HG03558 (cell line): ENCODE results near the gene R3HDM2.

Source experiments
- ATAC-seq: cut with Tn5 transposase; IDR thresholded peaks from one replicate; pipeline ENCODE4 v1.9.1; 2021; ENCODE audit warnings: moderate number of reproducible peaks; ENCODE audit not compliant: unreplicated experiment; ENCODE audit errors: extremely low read depth

Gene R3HDM2

GRCh38 chr12:57248934-57249742, 181.7 kb downstream of the R3HDM2 start:
- ATAC-seq, result no peak

- no peak for ATAC-seq
Measured at GRCh38 chr12:57247041-57247440, 183.8 kb downstream of the R3HDM2 start.

- ATAC-seq, result no peak
Measured at GRCh38 chr12:57244312-57244696, 186.5 kb downstream of the R3HDM2 start.

GRCh38 chr12:57243521-57244311, 187.1 kb downstream of the R3HDM2 start:
- no peak for ATAC-seq

- ATAC-seq, result peak; percentile 32
Measured at GRCh38 chr12:57242691-57243454, 188.0 kb downstream of the R3HDM2 start.

GRCh38 chr12:57242329-57242690, 188.5 kb downstream of the R3HDM2 start:
- no peak for ATAC-seq

GRCh38 chr12:57241402-57242310, 189.2 kb downstream of the R3HDM2 start:
- ATAC-seq, result no peak

GRCh38 chr12:57240926-57241401, 189.9 kb downstream of the R3HDM2 start:
- ATAC-seq, result no peak

- ATAC-seq, result no peak
Measured at GRCh38 chr12:57240066-57240921, 190.5 kb downstream of the R3HDM2 start.

GRCh38 chr12:57239587-57240065, 191.2 kb downstream of the R3HDM2 start:
- no peak for ATAC-seq

GRCh38 chr12:57238854-57239554, 191.8 kb downstream of the R3HDM2 start:
- no peak for ATAC-seq

GRCh38 chr12:57237932-57238853, 192.7 kb downstream of the R3HDM2 start:
- ATAC-seq, result no peak

GRCh38 chr12:57237596-57237931, 193.3 kb downstream of the R3HDM2 start:
- ATAC-seq, result no peak

GRCh38 chr12:57236925-57237595, 193.8 kb downstream of the R3HDM2 start:
- ATAC-seq, result no peak

- no peak for ATAC-seq
Measured at GRCh38 chr12:57236201-57236924, 194.5 kb downstream of the R3HDM2 start.

- ATAC-seq, result no peak
Measured at GRCh38 chr12:57235728-57236131, 195.1 kb downstream of the R3HDM2 start.
